Activated T-helper 1 cell treated with Interleukin-2 at 50 U/mL for 16 hours (primary cell): Measurements from ENCODE around the gene ACP4.
A peak's percentile ranks its signal among the peaks of the same experiment; 100 is the strongest.

Experiments
- DNase-seq: peaks from one replicate; pipeline ENCODE4 v3.0.0-alpha.2; 2020; ENCODE audit warnings: low read depth

The ACP4 gene

GRCh38 chr19:50822661-50823208 is 32.5 kb downstream of the ACP4 start:
- DNase-seq: no peak

GRCh38 chr19:50823389-50824042 is 33.3 kb downstream of the ACP4 start, which contains the start of gene KLK1:
TSS of gene KLK1 (minus strand) at chr19:50823787. CDS start at chr19:50823748, 39 bp downstream.
- DNase-seq: no peak

- DNase-seq: no peak
These were observed 36.5 kb downstream of the ACP4 start for GRCh38 chr19:50826492-50827240.

- DNase-seq: no peak
These were observed 37.3 kb downstream of the ACP4 start for GRCh38 chr19:50827476-50827875.

- DNase-seq: no peak
These were observed 39.6 kb downstream of the ACP4 start for GRCh38 chr19:50829801-50830200.

- DNase-seq: no peak
These were observed 40.2 kb downstream of the ACP4 start for GRCh38 chr19:50830266-50831025.

GRCh38 chr19:50831026-50831396 is 40.8 kb downstream of the ACP4 start:
- DNase-seq: no peak

- no peak for DNase-seq
These were observed 42.5 kb downstream of the ACP4 start for GRCh38 chr19:50832666-50833065.

GRCh38 chr19:50833117-50833801 is 43.0 kb downstream of the ACP4 start, which contains the start of gene KLK15:
TSS of gene KLK15 (minus strand) at chr19:50833574. CDS start at chr19:50831492, 2,082 bp downstream.
- DNase-seq: no peak

- DNase-seq: no peak
These were observed 43.6 kb downstream of the ACP4 start for GRCh38 chr19:50833802-50834167.

- no peak for DNase-seq
These were observed 45.0 kb downstream of the ACP4 start for GRCh38 chr19:50835103-50835784.

GRCh38 chr19:50835785-50836542 is 45.7 kb downstream of the ACP4 start:
- DNase-seq: peak; percentile 29

- DNase-seq: no peak
These were observed 46.5 kb downstream of the ACP4 start for GRCh38 chr19:50836543-50837195.

- DNase-seq: no peak
These were observed 47.1 kb downstream of the ACP4 start for GRCh38 chr19:50837300-50837699.

- DNase-seq: no peak
These were observed 48.0 kb downstream of the ACP4 start for GRCh38 chr19:50838239-50838638.

- DNase-seq: no peak
These were observed 49.8 kb downstream of the ACP4 start for GRCh38 chr19:50839712-50840655.

GRCh38 chr19:50842130-50842529 is 51.9 kb downstream of the ACP4 start:
- DNase-seq: no peak

GRCh38 chr19:50843205-50843604 is 53.0 kb downstream of the ACP4 start:
- no peak for DNase-seq

- DNase-seq: no peak
These were observed 53.5 kb downstream of the ACP4 start for GRCh38 chr19:50843701-50844221.
